Stimulated activated CD8-positive, alpha-beta memory T cell treated with anti-CD3 and anti-CD28 coated beads, Interleukin-4, amount 100 ng/mL, for 1 hour (primary cell): Measurements from ENCODE around the gene ICA1.

Experiments used
- DNase-seq, 2 donors: peaks; one replicate each; pipeline ENCODE4 v3.0.0-alpha.2; 2020; ENCODE audit warnings: low read depth in 2 of 2, low spot score in 1 of 2

ICA1 gene

DNA sequence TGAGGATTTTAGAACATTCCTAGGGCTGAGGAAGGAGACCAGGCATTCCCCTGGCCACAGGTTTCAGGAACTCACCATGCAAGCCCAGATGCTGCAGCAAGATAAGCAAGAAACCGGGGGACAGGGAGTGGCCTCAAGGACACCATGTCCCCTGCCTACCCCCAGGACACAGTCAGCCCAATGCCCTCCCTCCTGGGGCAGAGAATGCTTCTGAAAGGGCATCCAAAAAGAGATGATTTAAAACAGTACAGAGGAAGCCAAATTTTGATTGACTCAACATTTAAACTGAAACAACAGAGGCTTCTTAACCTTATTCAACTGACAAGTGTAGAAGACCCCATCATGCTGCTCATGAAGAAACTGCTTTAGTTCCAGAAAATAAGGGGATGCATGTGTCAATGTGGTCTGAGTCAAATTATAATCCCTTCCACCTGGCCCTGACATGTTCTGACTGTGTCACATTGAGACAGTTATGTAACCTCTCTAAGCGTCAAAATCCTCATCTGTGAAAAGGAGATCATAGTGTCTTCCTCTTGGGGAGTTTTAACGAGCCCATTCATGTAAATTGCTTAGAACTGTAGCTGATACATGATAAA lies 60.0 kb downstream of the ICA1 start:
- DNase-seq: no peak

DNA sequence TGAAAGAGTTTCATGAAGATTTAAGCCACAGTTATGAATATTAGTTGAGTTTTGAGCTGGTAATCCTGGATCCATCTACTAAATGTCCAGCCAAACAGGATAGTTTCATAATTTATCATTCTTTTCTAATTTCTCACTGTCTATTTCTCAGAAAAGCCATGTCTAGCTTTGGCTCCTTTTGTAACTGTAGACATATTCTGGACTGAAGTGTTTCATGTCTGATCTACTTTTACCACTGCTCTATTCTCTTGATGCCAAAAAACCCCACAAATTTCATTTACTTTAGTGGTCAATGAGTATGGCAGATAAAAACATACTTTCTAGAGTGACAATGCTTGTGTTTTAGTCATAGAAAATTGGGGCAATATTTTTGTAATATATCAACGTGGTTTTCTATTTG lies 61.2 kb downstream of the ICA1 start:
- no peak for DNase-seq

DNA sequence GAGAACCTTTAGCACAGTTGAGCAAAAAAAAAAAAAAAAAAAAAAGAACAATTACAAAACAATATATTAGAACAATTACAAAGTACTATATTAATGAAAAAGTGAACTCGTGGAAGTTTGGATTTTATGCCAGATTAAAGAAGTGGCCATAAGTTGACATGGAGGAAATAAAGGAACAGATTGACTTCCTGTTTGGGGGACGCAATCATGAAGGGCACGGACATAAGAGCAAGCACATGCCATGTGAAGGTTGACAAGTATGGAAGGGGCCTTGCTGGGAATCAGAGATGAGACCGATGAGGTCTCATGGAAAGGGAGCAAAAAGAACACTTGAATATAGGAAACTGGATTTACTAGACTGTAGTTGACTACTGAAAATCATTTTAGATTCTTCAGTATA lies 61.7 kb downstream of the ICA1 start:
- no peak for DNase-seq

DNA sequence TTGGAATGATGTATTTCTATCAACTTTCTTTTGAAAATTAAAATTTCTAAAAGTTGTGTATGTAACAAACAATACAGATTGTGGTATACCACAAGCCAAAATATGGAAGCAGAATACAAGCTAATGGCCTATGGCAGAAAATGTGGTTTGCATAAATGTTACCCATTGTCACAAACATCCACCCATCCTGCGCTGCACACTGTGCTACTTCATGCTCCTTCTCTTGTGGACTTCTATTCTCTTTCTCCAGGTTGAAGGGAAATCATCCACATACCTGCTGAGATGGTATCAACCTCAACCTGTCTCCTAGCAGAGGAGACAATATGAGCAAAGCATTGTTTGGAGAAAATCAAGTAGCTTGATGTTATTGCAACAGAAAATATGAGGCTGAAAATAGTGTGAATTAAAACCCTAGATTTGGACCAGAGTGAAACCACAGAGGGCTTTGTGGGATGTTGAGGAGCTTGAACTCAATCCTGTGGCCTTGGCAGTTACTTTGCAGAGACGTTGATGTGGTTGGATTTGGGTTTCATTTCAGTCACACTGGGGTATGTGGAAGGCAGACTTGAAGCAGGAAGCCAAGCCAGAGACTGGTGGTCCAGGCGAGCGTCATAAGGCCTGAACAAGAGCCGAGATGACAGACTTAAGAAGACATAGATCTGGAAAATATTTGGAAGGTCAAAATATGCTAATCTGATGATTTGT lies 63.8 kb downstream of the ICA1 start:
- DNase-seq: no peak

DNA sequence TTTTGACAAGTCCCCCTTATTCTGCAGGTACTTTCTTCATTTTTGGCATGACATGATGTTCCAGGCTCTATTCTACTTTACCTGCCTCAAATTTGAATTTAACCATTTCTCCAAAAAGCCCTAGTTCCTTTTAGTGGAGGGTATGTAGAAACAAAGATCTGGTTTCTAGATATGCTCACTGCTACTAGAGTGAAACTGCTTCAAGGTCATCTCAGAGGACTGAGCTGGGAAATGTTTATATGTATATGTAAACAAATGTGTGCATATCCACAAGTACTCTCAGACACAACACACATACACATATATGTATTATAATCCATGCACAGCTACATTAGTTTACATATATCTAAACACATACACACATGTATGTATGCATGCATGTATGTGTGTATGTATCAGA lies 69.1 kb downstream of the ICA1 start:
- DNase-seq: no peak

DNA sequence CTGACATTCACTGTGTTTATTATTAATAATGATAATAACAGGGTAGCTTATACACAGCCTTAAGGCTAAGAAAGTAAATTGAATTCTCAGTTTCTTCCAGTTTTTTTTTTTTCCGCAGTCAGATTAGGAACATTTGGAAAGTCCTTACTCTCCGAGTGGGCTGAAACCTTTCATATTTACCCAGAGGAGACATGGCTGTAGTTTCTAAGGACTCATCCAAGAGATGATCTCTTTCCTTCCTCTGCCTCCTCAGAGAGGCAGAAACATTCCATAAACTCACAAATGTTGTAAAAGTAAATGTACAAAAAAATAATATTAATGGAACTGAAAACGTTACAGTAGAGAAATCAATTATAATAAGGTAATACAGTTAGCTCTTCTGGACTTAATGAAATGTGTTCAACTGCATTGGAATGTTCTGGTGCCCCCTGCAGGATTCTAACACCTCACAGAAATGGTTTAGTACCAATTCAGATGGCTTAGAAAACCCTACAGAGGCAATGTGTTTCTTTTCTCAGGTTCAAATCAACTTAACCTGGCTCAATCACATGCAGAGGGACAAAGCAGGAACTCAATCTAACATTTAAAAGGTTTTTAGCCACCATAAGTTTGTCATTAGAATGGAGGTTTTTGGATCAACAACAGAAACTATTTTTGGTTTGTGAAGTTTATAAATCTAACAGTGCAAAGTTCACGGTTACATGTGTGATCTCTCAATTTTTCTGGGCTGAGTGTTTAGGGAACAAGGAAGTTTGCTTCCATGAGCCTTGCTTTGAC lies 71.7 kb downstream of the ICA1 start:
- peak in 1 of 2 donors; percentile 53 for DNase-seq

DNA sequence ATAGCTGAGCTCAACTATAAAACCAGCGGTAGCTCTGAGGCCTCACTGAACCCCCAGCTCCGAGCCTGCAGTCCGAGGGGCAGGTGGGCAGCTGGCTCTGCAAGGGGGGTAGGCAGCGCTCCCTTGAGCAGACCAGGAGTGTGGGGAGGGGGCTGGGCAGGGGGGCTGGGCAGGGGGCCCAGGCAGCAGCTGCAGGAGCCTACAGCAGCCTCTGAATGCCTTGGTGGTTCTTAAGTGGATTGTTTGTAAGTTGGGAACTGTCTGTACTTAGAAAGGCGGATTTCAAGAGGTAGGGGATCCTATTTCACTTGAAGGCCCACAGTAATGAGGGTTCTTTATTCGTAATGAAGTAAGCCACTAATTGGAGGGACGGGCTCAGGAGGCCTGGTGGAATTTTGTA lies 72.3 kb downstream of the ICA1 start:
- no peak for DNase-seq

DNA sequence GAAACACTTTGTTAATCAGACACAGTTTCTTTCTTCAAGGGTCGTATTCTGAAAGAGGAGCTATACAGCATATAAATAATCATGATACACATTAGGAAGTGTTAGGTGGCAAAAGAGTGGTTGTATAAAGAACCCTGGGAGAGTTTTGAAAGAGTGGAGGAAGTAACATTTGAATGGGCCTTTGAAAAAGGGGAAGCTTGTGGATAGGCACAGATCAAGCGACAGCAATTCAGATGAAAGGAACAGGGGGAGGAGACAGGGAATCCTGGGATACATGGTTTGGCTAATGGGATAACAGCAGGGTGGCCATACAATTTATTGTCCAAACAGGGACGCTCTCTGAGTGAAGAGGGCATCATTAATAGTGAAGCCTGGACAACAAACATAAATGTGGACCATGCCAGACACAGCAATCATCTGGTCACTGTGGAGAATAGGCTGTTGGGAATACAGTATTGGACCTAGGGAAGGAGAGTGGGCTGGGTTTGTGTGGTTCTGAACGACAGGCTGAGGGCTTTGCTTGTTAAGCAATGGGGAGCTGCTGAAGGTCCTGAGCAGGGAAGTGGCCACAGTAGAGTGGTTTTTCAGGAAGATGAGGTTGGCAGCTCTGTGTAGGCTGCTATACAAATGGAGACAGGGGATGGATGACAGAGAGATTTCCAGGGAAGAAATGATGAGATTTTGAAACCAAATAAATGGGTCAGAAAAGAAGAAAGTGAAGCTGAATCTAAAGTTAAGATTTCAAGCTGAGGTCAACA lies 75.9 kb downstream of the ICA1 start:
- DNase-seq: no peak

DNA sequence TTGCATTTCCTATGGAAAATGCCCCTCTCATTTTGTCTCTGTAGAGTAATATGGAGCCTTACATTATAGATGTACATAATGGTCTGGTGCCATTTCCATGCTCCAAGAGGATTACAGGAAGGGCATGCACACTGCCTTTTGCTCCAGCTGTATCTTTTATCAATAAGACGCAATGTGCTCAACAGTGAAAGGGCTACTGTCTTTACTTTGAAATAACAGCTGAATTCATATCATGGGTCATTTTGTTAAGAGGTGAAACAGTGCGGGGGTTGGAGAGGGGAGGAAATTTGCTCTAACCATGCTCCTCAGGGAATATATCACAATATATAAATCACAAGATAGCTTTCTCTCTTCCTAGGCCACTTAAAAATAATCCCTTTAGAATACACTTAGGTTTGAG lies 77.7 kb downstream of the ICA1 start:
- DNase-seq: no peak

DNA sequence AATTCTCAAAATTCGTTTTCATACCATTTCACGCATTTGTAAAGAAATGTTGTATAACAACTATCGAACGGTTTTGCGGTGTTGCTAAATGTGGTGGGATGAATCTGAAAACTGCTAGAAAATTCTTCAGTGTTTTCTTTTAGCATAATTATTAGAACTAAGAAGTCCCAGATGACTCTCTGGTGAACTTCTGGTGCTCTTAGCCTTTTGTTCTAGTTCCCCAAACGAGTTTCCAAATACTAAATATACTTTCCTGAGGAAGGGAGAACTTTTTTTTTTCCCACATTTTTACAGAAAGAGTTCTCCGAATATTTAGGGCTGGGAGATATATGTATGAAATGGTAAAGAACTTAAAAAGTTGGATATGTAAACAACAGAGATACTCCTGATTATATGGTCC lies 82.5 kb downstream of the ICA1 start:
- no peak for DNase-seq

DNA sequence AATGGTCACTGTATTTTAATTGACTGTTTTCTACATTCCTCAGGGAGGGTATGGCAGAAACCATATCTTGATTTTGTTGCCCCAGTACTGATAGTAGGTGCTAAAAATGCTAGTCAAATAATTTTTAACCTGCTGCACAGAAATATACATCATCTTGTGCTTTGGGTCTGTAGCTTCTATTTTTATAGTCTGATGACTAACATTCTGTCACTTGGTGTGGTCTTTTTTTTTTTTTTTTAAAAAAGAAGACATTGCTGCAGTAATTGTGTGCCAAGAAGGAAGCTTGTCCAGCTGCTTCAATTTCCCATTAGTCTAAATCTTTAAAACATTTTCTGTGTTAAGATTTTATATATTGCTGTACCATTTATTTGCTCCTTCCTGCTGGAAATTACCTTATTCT lies 83.6 kb downstream of the ICA1 start:
- DNase-seq: no peak

DNA sequence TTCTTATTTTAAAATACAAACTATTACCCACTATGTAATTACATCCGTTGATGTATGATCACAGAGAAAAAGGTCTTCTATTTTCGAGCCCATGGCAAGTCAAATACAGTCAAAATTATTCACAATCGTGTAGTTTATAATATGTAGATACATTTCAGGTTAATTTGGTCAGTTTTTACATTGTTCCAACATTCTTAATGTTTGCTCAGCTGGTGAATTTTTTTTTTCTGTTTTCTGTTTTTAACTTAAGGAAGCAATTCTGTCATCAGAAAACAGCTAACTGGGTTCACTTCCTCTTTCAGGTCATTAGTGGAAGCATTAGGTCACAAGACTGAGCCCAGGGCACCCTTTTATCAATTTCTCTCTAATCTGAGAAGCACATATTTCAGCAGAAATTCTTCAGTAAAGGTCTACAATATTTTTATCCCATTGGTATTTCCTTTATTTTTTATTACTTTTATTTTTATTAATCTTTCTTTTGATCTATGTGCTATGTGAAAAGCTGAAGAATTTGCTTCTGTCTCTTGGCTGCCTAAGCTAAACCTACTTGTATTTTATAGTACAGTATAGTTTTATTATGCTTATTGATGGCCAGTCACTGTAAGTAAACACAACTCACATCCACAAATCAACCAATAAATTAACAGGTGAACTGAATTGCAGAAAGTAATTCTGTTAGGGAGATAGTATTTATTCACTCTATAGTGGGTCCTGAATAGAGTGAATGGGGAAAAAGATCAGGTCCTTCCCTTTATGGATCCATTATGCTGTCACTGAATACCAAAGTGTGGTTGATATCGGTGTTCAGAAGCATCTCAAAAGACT lies 84.6 kb downstream of the ICA1 start:
- DNase-seq: no peak

DNA sequence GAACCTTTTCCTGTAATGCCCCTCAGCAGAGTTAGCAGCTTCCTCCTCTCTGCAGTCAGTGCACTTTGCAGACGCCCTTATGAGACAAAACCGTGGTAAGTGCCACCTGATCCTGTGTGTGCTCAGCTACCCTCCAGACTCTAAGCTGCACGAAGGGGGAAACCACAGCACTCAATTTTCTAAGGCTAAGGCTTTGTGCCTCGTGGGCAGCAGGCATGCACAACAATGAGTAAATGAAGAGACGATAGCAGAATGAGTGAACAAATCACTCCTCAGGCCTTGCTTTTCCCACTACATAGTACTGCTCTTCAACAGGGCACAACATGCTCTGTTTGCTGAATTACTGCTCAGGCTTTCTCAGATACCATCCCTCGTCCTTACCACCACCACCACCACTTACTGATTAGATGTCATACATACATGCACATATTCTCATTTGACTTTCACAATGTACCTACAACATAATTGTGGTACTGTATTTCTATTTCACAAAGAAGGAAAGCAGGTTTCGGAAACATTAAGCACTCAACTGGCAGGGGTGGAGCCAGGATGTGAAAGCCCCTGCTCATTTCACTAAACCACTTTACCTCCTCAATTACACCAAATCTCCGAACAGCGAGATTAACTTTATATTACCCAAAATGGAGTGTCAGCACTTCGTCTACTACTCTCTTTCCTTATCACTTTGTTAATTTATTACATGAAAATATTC lies 85.4 kb downstream of the ICA1 start:
- DNase-seq: peak in 1 of 2 donors; percentile 25

DNA sequence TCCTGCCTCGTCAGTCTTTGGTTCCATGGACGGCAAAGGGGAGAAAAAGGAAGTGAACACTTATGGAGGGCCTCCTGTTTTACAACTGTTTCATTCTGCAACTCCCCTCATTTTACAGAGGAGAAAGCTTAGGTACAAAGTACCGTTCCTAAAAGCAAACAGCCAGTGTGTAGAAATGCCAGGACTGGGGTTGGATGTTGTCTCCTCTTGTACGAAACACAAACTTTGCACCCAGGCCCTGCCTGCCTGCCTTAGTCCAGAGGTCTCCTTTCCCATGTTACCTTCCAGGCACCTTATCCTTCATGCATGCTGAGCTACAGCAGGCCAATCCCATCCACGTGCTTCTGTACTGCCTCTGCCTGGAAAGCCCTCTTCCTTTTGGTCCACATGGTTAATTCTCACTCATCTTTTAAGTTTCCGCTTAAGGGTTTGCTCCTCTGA lies 86.0 kb downstream of the ICA1 start:
- no peak for DNase-seq

DNA sequence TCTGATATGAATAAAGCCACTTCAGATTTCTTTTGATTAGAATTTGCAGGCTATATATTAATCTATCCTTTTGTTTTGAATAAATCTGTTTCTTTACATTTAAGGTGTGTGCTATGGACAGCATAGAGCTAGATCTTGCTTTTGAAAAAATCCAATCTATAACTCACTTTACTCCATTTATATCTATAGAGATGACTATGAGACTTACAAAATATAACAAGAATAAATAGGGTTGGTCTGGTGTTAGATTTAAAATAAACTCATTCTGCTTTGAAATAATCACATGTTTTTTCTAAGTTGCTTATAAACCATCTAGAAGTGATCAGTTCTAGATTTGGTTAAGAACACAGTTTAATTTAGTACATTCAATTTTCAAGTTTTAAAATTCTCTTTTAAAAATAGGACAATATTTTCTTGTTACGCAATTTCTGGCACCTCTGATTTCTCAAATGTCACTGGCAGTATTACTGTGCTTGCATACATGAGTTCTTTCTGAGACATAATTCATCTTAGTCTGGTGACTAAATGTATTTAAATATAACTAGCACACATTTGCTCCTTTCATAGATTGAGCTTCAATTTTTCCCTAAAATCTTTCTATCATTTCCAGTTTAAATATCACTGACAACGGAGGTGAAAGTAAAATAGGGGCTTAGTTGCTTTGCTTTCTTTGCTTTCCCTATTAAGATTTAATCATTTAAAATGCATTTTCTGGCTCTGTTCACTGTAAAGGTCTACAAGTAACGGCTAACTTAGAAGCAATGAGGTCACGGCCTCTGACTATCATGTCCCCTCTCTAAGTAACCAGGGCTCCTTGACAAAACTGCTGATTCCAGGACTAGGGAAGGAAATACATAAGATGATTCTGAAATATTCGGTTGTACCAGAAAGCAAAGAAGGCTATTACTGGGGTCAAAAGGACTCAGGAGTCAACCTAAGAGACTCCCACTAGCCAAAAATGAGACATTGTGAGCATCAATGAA lies 89.3 kb downstream of the ICA1 start:
- DNase-seq: no peak

DNA sequence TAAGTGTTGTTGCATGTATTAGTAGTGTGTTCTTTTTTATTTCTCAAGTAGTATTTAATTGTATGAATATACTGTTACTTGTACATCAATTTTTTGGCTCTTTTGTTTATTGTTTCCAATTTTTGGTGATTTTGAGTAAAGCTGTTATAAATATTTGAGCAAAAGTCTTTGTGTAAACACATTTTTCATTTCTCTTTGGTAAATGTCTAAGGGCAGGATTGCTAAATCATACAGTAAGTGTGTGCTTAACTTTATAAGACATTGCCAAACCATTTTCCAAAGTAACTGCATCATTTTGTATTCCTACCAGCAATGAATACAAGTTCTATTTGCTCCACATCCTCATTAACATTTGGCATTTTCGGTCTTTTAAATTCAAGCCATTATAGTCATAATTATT lies 92.8 kb downstream of the ICA1 start:
- no peak for DNase-seq

DNA sequence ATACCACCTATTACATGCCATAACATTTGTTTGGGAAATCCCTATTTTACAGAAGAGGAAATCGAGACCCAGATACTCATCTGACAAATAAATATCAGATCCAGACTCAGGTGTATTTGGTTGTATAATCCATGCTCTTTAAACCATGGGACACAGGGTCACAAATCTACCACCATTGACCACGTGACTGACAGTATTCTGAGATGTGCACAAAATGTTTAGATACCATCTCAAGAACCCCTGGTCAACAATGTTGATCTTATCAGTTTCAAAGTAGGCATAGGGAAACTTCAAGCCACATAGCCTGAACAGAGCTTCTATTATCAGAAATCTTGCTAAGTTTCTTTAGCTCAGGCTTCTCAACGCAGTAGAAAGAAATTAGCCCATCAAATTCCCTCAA lies 93.6 kb downstream of the ICA1 start:
- no peak for DNase-seq

DNA sequence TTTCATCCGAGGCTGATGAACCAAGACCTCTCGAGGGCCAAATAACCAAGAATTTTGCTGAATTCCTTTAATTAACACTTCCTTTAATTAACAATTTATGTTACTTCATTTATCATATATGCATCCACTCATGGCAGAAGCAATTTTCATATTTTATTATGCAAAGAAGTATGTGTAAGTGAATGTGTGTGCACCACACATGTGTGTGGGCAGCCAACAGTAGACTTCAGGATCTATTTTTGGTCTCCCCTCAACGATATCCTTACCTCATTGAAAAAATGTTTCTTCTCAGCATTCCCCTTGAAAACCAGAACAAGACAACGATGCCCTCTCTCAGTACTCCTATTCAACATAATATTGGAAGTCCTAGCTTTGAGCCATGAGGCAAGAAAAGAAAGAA lies 96.8 kb downstream of the ICA1 start:
- no peak for DNase-seq

DNA sequence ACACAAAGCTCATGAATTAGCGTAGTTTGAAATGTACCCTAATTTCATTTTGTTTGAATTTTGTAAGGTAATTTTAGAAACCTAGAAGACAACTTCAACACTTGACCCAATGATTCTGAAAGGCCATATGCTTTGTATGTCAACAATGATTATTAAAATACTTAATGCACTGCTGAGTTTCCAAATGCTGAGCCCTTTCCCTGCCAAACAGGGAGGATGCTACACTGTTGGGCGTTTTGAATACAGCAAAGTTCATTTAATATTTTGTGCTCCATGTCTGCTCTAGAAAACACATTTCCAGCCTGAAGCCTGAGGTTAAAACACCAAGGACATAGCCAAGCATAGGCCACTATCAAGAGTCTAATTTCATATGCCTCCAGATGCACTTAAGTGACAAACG lies 99.8 kb downstream of the ICA1 start:
- DNase-seq: no peak
